Measurements from ENCODE around the gene JMJD6. TPM values are rescaled to one million over a fixed set of nuclear protein-coding genes. Genes with fewer than 3 reads are reported as not detected.

Gene JMJD6
- total RNA-seq, 1 experiment from 2014 or later = 47.6 TPM

GRCh38 chr17:76722279-76722678, 4.1 kb downstream of the JMJD6 start:
- Histone ChIP-seq H3K4me1 (ENCODE audit: control insufficient read depth in 1 of 2, insufficient read depth in 2 of 2, low read length in 2 of 2) (peaks cover 6 to 11% of the 10 kb centered on the region in 2 experiments), H3K4me2 (ENCODE audit: low read length) (no peak overlapping the region), H3K36me3 (ENCODE audit: control insufficient read depth in 1 of 2, insufficient read depth in 2 of 2, low read length in 2 of 2) (peaks cover 60 to 70% of the 10 kb centered on the region in 2 experiments), H3K9ac (ENCODE audit: low read length) (no peak overlapping the region), H3K9me2 (ENCODE audit: insufficient read depth) (no peaks in the 10 kb centered on the region), H2AFZ (ENCODE audit: low read depth, low read length, poor library complexity, severe bottlenecking) (no peak overlapping the region), H3K4me3 (replicated peaks in 1 of 2; ENCODE audit: low read depth in 1 of 2, low read length in 2 of 2) (no peak overlapping the region), H3K27ac (ENCODE audit: low read depth, low read length) (no peak overlapping the region), H4K20me1 (ENCODE audit: insufficient read depth) (peaks cover under 1% of the 10 kb centered on the region; the same call in 1 of the 2 replicates), H3K27me3 (ENCODE audit: insufficient read depth, low read length) (no peaks in the 10 kb centered on the region), H3K9me3 (ENCODE audit: control insufficient read depth in 1 of 2, insufficient read depth in 1 of 2, low read depth in 1 of 2, low read length in 2 of 2) (no peaks in the 10 kb centered on the region), H3K79me2 (ENCODE audit: insufficient read depth, low read length) (peaks cover 75% of the 10 kb centered on the region)
- intact Hi-C loops (cut with micrococcal nuclease) = no loop called here
- DNase-seq (ENCODE audit: low read depth, low spot score) = no peak
- BruUV-seq (replicated peaks) = no TSS peak
- no peak for ATAC-seq
- no peak for TF ChIP-seq ZFX (IDR thresholded peaks at IDR 0.05)
- TF ChIP-seq MAX (IDR thresholded peaks at IDR 0.05) = no peak
- no peak for TF ChIP-seq SP1 (IDR thresholded peaks at IDR 0.05; ENCODE audit: low read depth)
- no peak for TF ChIP-seq SRF (IDR thresholded peaks at IDR 0.05; ENCODE audit: low read depth)
- TF ChIP-seq EZH2 (IDR thresholded peaks at IDR 0.05) = no peak
- no peak for TF ChIP-seq REST (IDR thresholded peaks at IDR 0.05; ENCODE audit: low read depth)
- TF ChIP-seq ATF3 (IDR thresholded peaks at IDR 0.05) = no peak
- ChIA-PET CTCF (no interaction called here), RAD21 (ENCODE audit: low non-redundant PET in 1 of 2, low total read pairs in 2 of 2, uncharacterized antibody in 2 of 2, unreplicated experiment in 2 of 2) (no interaction called here), POLR2A (interaction anchor here (0.6 to 1.5 kb wide), 3 partner anchors 12 to 1433 kb away, joined by 3 to 5 read pairs (median 4); no protein-coding TSS in a partner anchor)
